HEK293 (cell line): ENCODE results near the gene GADD45G.

Source experiments
- CTCF ChIP-seq: fragments of 450-650 bp; formaldehyde crosslinking; IDR thresholded peaks from 2 replicates; pipeline ENCODE4 v1.5.1; 2016; ENCODE audit warnings: missing biosample characterization, missing genetic modification characterization
- FEZF1 ChIP-seq: fragments of 450-650 bp; formaldehyde crosslinking; IDR thresholded peaks from 2 replicates; pipeline ENCODE4 v1.5.1; 2016; ENCODE audit warnings: missing biosample characterization, missing genetic modification characterization
- KLF9 ChIP-seq: fragments of 450-650 bp; formaldehyde crosslinking; IDR thresholded peaks from 2 replicates; pipeline ENCODE4 v1.5.1; 2016; ENCODE audit warnings: missing biosample characterization, missing genetic modification characterization, low read depth
- REST ChIP-seq: fragments of 450-650 bp; formaldehyde crosslinking; IDR thresholded peaks from 2 replicates; pipeline ENCODE4 v1.5.1; 2016; ENCODE audit warnings: missing biosample characterization, missing genetic modification characterization
- SALL2 ChIP-seq: fragments of 450-650 bp; formaldehyde crosslinking; IDR thresholded peaks from 2 replicates; pipeline ENCODE4 v1.5.0; 2017; ENCODE audit warnings: missing biosample characterization, mild to moderate bottlenecking, missing genetic modification characterization, borderline replicate concordance
- YY1 ChIP-seq: fragments of 450-650 bp; formaldehyde crosslinking; IDR thresholded peaks from 2 replicates; pipeline ENCODE4 v1.5.1; 2018; ENCODE audit warnings: missing biosample characterization, missing genetic modification characterization
- ZBTB21 ChIP-seq: fragments of 450-650 bp; formaldehyde crosslinking; IDR thresholded peaks from 2 replicates; pipeline ENCODE4 v1.5.1; 2017; ENCODE audit warnings: missing biosample characterization, missing genetic modification characterization
- ZFP41 ChIP-seq: fragments of 450-650 bp; formaldehyde crosslinking; IDR thresholded peaks from 2 replicates; pipeline ENCODE4 v1.5.1; 2016; ENCODE audit warnings: missing biosample characterization, missing genetic modification characterization, borderline replicate concordance
- ZNF26 ChIP-seq: fragments of 450-650 bp; formaldehyde crosslinking; IDR thresholded peaks from 2 replicates; pipeline ENCODE4 v1.5.1; 2016; ENCODE audit warnings: missing biosample characterization, missing genetic modification characterization
- ZNF274 ChIP-seq, 2 experiments: fragments of 200-500 bp in 1 of 2; fragments of 450-650 bp in 1 of 2; sonication (Bioruptor generic) in 1 of 2; formaldehyde crosslinking in 1 of 2; IDR thresholded peaks; 2 replicates each; pipeline versions ENCODE4 v1.5.1 to v1.6.1; 2014 to 2016; ENCODE audit warnings: borderline replicate concordance in 1 of 2, inconsistent platforms in 1 of 2, low read length in 1 of 2, missing biosample characterization in 1 of 2, missing genetic modification characterization in 1 of 2
- ZNF423 ChIP-seq: fragments of 450-650 bp; formaldehyde crosslinking; IDR thresholded peaks from 2 replicates; pipeline ENCODE4 v1.5.1; 2016; ENCODE audit warnings: missing biosample characterization, missing genetic modification characterization
- ZNF513 ChIP-seq: fragments of 450-650 bp; IDR thresholded peaks from 2 replicates; pipeline ENCODE4 v1.5.1; 2018; ENCODE audit warnings: missing biosample characterization, missing genetic modification characterization
- ZNF529 ChIP-seq: fragments of 450-650 bp; formaldehyde crosslinking; IDR thresholded peaks from 2 replicates; pipeline ENCODE4 v1.5.1; 2017; ENCODE audit warnings: missing genetic modification characterization, missing biosample characterization; ENCODE audit not compliant: insufficient replicate concordance
- ZNF837 ChIP-seq: fragments of 450-650 bp; formaldehyde crosslinking; IDR thresholded peaks from 2 replicates; pipeline ENCODE4 v1.5.1; 2016; ENCODE audit warnings: missing biosample characterization, missing genetic modification characterization

- no peak for TF ChIP-seq ZBTB21 (tag by site-specific recombination)
- no peak for TF ChIP-seq SALL2 (tag by site-specific recombination)
- TF ChIP-seq ZNF274 (IDR thresholded peaks at IDR 0.05; ENCODE audit: low read length) = no peak
- TF ChIP-seq ZNF274 (tag by site-specific recombination; IDR thresholded peaks at IDR 0.05; ENCODE audit: borderline replicate concordance) = no peak
- TF ChIP-seq FEZF1 (tag by site-specific recombination) = no peak
- no peak for TF ChIP-seq ZNF837 (tag by site-specific recombination)
- TF ChIP-seq CTCF (tag by site-specific recombination) = no peak
- TF ChIP-seq ZFP41 (tag by site-specific recombination) = no peak
- TF ChIP-seq ZNF513 (tag by site-specific recombination) = no peak
- TF ChIP-seq ZNF529 (tag by site-specific recombination) = no peak
- no peak for TF ChIP-seq KLF9 (tag by site-specific recombination)
- TF ChIP-seq REST (tag by site-specific recombination) = no peak
- TF ChIP-seq ZNF423 = no peak
- TF ChIP-seq ZNF26 (tag by site-specific recombination) = no peak
- no peak for TF ChIP-seq YY1
Observed at GRCh38 chr9:89628601-89629000, 23.8 kb downstream of the GADD45G start.
